A549 (cell line): ENCODE results near the gene POLDIP2. TPM values are rescaled to one million over a fixed set of nuclear protein-coding genes. Genes with fewer than 3 reads are reported as not detected.

ENCODE experiments used
- ATAC-seq, 2 experiments: fragments of 200-7000 bp in 1 of 2; fragments of >200 bp in 1 of 2; cut with Nextera tagmentation in 1 of 2; cut with Tn5 transposase in 1 of 2; 3 replicates each; pipeline versions ENCODE4 v1.8.0 to v1.9.1; 2018 to 2020; ENCODE audit warnings: mild to moderate bottlenecking in 1 of 2, moderate library complexity in 1 of 2
- CTCF ChIA-PET: fragments of 300-600 bp; sonication (Branson Sonifier 250); formaldehyde crosslinking; extraction: SDS; loops from one replicate; lab custom pipeline; 2021; ENCODE audit warnings: antibody characterized with exemption, inconsistent platforms; lab: Yijun Ruan, JAX
- POLR2A ChIA-PET: fragments of 350-600 bp; formaldehyde crosslinking; extraction: SDS; loops from one replicate; lab custom pipeline; 2021; ENCODE audit warnings: antibody characterized with exemption, inconsistent platforms; lab: Yijun Ruan, JAX
- DNase-seq, 2 experiments: peaks; one replicate each; pipeline versions ENCODE4 v3.0.0 to v3.0.0-alpha.2; 2011 to 2016; ENCODE audit warnings: low read depth in 1 of 2, low spot score in 1 of 2
- FAIRE-seq: peaks from 2 replicates; lab custom pipeline; 2011; peaks lifted over from hg19 to GRCh38; lab: Jason Lieb, UNC
- H3K27ac ChIP-seq, 2 experiments: fragments of >200 bp; sonication (Bioruptor Twin); formaldehyde crosslinking; 3 replicates each; pipeline ENCODE4 v1.5.1; 2016 to 2017
- H3K4me1 ChIP-seq: fragments of >200 bp; sonication (Bioruptor Twin); formaldehyde crosslinking; 3 replicates; pipeline ENCODE4 v1.6.1; 2016
- H3K4me2 ChIP-seq: fragments of >200 bp; sonication (Bioruptor Twin); formaldehyde crosslinking; 3 replicates; pipeline ENCODE4 v1.6.1; 2016
- H3K4me3 ChIP-seq: fragments of >200 bp; sonication (Bioruptor Twin); formaldehyde crosslinking; 3 replicates; pipeline ENCODE4 v1.5.1; 2016
- H3K9me3 ChIP-seq: fragments of >200 bp; sonication (Bioruptor Twin); formaldehyde crosslinking; 3 replicates; pipeline ENCODE4 v1.6.1; 2016
- BHLHE40 ChIP-seq: IDR thresholded peaks from 2 replicates; pipeline ENCODE4 v1.6.1; 2012; ENCODE audit warnings: low read depth, low read length, inconsistent platforms
- CBX8 ChIP-seq: fragments of 200-600 bp; sonication (generic); IDR thresholded peaks from 2 replicates; pipeline ENCODE4 v1.6.1; 2016
- E2F6 ChIP-seq: IDR thresholded peaks from 2 replicates; pipeline ENCODE4 v1.6.1; 2012; ENCODE audit warnings: low read depth, borderline replicate concordance
- EHMT2 ChIP-seq: fragments of 200-600 bp; sonication (generic); IDR thresholded peaks from 2 replicates; pipeline ENCODE4 v1.6.1; 2016; ENCODE audit warnings: antibody characterized with exemption, low read depth, mild to moderate bottlenecking, moderate library complexity
- EP300 ChIP-seq, 2 experiments: fragments of >200 bp; sonication (Bioruptor Twin); formaldehyde crosslinking; IDR thresholded peaks; 2 replicates in 1 of 2; 3 replicates in 1 of 2; pipeline ENCODE4 v1.6.1; 2016 to 2017
- ESRRA ChIP-seq: fragments of 150-350 bp; IDR thresholded peaks from 2 replicates; pipeline ENCODE4 v1.6.1; 2014; ENCODE audit warnings: mild to moderate bottlenecking, low read length, borderline replicate concordance
- FOSB ChIP-seq: fragments of 250-450 bp; sonication (Bioruptor Pico); IDR thresholded peaks from 2 replicates; pipeline ENCODE4 v1.5.0; 2020; ENCODE audit warnings: mild to moderate bottlenecking, moderate library complexity
- FOSL2 ChIP-seq, 2 experiments: fragments of 450-650 bp in 1 of 2; fragments of >200 bp in 1 of 2; sonication (Bioruptor Twin) in 1 of 2; formaldehyde crosslinking; IDR thresholded peaks; 2 replicates each; pipeline versions ENCODE4 v1.5.0 to v1.6.1; 2016 to 2020; ENCODE audit warnings: mild to moderate bottlenecking in 1 of 2, moderate library complexity in 1 of 2
- HES2 ChIP-seq: fragments of >200 bp; sonication (Bioruptor Twin); formaldehyde crosslinking; IDR thresholded peaks from 2 replicates; pipeline ENCODE4 v1.6.1; 2016
- HEYL ChIP-seq: fragments of 250-450 bp; sonication (Bioruptor Pico); IDR thresholded peaks from 2 replicates; pipeline ENCODE4 v1.8.0; 2021; ENCODE audit warnings: mild to moderate bottlenecking, moderate library complexity
- HOXA7 ChIP-seq: fragments of 250-450 bp; sonication (Bioruptor Pico); IDR thresholded peaks from 2 replicates; pipeline ENCODE4 v1.5.0; 2020; ENCODE audit warnings: mild to moderate bottlenecking, moderate library complexity
- MYC ChIP-seq: IDR thresholded peaks from 2 replicates; pipeline ENCODE4 v1.6.1; 2012; ENCODE audit warnings: mild to moderate bottlenecking, inconsistent platforms, low read length, improper control_type of control experiment, borderline replicate concordance
- PBX3 ChIP-seq: IDR thresholded peaks from 2 replicates; pipeline ENCODE4 v1.6.1; 2012
- PHF8 ChIP-seq: fragments of 200-600 bp; sonication (generic); IDR thresholded peaks from 2 replicates; pipeline ENCODE4 v1.6.1; 2016; ENCODE audit warnings: low read depth, mild to moderate bottlenecking, antibody characterized with exemption, moderate library complexity, borderline replicate concordance
- POLR2A ChIP-seq: IDR thresholded peaks from 2 replicates; pipeline ENCODE4 v1.6.1; 2012; ENCODE audit warnings: mild to moderate bottlenecking, low read length
- RAD21 ChIP-seq, 2 experiments: fragments of >200 bp in 1 of 2; sonication (Bioruptor Twin) in 1 of 2; formaldehyde crosslinking in 1 of 2; IDR thresholded peaks in 1 of 2; conservative IDR thresholded peaks in 1 of 2; 2 replicates in 1 of 2; 3 replicates in 1 of 2; pipeline ENCODE4 v1.6.1; 2012 to 2018; ENCODE audit warnings: inconsistent platforms in 1 of 2
- RNF2 ChIP-seq: fragments of 200-600 bp; sonication (generic); IDR thresholded peaks from 2 replicates; pipeline ENCODE4 v1.6.1; 2016; ENCODE audit warnings: low read depth, mild to moderate bottlenecking, antibody characterized with exemption, moderate library complexity, borderline replicate concordance
- SMC3 ChIP-seq: fragments of >200 bp; sonication (Bioruptor Twin); formaldehyde crosslinking; IDR thresholded peaks from 3 replicates; pipeline ENCODE4 v1.6.1; 2018; ENCODE audit warnings: inconsistent platforms
- SREBF2 ChIP-seq: fragments of 450-650 bp; IDR thresholded peaks from 2 replicates; pipeline ENCODE4 v1.6.1; 2014; ENCODE audit warnings: mild to moderate bottlenecking, moderate library complexity
- WGBS: methylation state at CpG from one replicate; pipeline ENCODE4 v1.1.6; 2017; ENCODE audit errors: missing lambda C conversion rate; 5-methylcytosine and 5-hydroxymethylcytosine counted together
- polyA plus RNA-seq, 4 experiments: library from polyadenylated mRNA; depleted of rRNA in 3 of 4; stranded (reverse); fragments of >200 nt; fragmentation: RNase III in 1 of 4; extraction: RNeasy Plus Mini Kit Qiagen cat#74134 plus additional on column Dnase treatment in 1 of 4; gene quantifications; 2 replicates in 3 of 4; 3 replicates in 1 of 4; pipeline ENCODE4 v1.2.3, GENCODE V29; 2011 to 2017
- TF ChIP-seq, protein P1 (sequence below): fragments of 150-350 bp; IDR thresholded peaks from 2 replicates; pipeline ENCODE4 v1.6.1; 2014; ENCODE audit warnings: low read depth, mild to moderate bottlenecking, low read length
- TF ChIP-seq, protein P2 (sequence below): fragments of >200 bp; sonication (Bioruptor Twin); formaldehyde crosslinking; IDR thresholded peaks from 3 replicates; pipeline ENCODE4 v1.5.1; 2016

POLDIP2 gene
- polyA plus RNA-seq, 2 of the 4 experiments (the other 2 are of a cell fraction), result 127 to 132 TPM

GRCh38 chr17:28326114-28326513 is 31.2 kb downstream of the POLDIP2 start:
- POLR2A ChIA-PET, result interaction anchor here (0.9 kb wide), 2 partner anchors 31 to 74 kb away, joined by 3 read pairs; partner anchors contain the start of gene POLDIP2
- CTCF ChIA-PET, result interaction anchor here (0.8 to 2.6 kb wide), 12 partner anchors 9 to 97 kb away, joined by 3 to 17 read pairs (median 4); partner anchors contain the start of genes IFT20 and TNFAIP1
- no peak for TF ChIP-seq CBX8
- TF ChIP-seq FOSB (CRISPR knock-in tag), result no peak
- TF ChIP-seq HOXA7 (CRISPR knock-in tag), result no peak
- no peak for TF ChIP-seq RNF2
- TF ChIP-seq, protein P1, sequence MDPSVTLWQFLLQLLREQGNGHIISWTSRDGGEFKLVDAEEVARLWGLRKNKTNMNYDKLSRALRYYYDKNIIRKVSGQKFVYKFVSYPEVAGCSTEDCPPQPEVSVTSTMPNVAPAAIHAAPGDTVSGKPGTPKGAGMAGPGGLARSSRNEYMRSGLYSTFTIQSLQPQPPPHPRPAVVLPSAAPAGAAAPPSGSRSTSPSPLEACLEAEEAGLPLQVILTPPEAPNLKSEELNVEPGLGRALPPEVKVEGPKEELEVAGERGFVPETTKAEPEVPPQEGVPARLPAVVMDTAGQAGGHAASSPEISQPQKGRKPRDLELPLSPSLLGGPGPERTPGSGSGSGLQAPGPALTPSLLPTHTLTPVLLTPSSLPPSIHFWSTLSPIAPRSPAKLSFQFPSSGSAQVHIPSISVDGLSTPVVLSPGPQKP, result no peak
- TF ChIP-seq HES2, result no peak
- TF ChIP-seq SMC3, result no peak
- TF ChIP-seq MYC, result no peak
- Histone ChIP-seq H3K27ac (peak overlapping the region in 1 of 2 experiments; percentile 24; a peak in 1 of 6 replicates), H3K4me3 (no peak overlapping the region), H3K9me3 (no peaks in the 10 kb centered on the region), H3K4me1 (peaks cover 42% of the 10 kb centered on the region), H3K4me2 (no peak overlapping the region)
- ATAC-seq (no peak), DNase-seq (no peak), FAIRE-seq (no peak)
- 85% methylated on average over 7 of the region's 7 CpGs for WGBS

DNA sequence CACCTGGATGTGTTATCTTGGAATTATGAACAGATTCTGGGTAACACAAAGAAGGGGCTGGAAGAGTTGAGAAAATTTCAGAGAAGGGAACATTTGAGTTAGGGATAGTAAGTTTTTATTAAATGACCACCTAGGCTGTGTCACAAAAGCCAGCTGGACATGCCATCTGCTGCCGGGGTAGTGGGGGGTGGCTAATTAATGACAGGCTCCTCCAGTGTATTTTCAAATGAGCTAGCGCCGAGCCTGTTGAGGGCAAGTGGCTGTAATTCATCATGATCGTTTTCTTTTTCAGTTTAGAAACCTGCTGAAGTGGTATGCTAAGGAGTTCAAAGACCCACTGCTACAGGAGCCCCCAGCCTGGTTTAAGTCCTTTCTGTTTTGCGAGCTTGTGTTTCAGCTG is 32.1 kb downstream of the POLDIP2 start:
- H3K4me1 ChIP-seq, result peaks cover 51% of the 10 kb centered on the region
- H3K4me2 ChIP-seq, result peak overlapping the region; percentile 64
- no peak overlapping the region for H3K4me3 ChIP-seq
- no peak for TF ChIP-seq PHF8
- TF ChIP-seq PBX3, result no peak
- TF ChIP-seq, protein P2, sequence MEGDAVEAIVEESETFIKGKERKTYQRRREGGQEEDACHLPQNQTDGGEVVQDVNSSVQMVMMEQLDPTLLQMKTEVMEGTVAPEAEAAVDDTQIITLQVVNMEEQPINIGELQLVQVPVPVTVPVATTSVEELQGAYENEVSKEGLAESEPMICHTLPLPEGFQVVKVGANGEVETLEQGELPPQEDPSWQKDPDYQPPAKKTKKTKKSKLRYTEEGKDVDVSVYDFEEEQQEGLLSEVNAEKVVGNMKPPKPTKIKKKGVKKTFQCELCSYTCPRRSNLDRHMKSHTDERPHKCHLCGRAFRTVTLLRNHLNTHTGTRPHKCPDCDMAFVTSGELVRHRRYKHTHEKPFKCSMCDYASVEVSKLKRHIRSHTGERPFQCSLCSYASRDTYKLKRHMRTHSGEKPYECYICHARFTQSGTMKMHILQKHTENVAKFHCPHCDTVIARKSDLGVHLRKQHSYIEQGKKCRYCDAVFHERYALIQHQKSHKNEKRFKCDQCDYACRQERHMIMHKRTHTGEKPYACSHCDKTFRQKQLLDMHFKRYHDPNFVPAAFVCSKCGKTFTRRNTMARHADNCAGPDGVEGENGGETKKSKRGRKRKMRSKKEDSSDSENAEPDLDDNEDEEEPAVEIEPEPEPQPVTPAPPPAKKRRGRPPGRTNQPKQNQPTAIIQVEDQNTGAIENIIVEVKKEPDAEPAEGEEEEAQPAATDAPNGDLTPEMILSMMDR, result no peak
- TF ChIP-seq HES2, result no peak
- no peak for TF ChIP-seq FOSL2 (IDR thresholded peaks at IDR 0.05)
- no peak for TF ChIP-seq FOSL2 (CRISPR knock-in tag; IDR thresholded peaks at IDR 0.05)
- no peak for TF ChIP-seq RAD21 (conservative IDR thresholded peaks at IDR 0.05 in 1 of 2, IDR thresholded peaks at IDR 0.05 in 1 of 2)
- TF ChIP-seq BHLHE40, result no peak
- no peak for TF ChIP-seq POLR2A
- TF ChIP-seq, protein P1, result no peak
- no peak for TF ChIP-seq EHMT2
- TF ChIP-seq SREBF2, result no peak
- TF ChIP-seq EP300 (IDR thresholded peaks at IDR 0.05), result no peak
- TF ChIP-seq ESRRA, result no peak
- no peak for TF ChIP-seq RNF2
- TF ChIP-seq HEYL (CRISPR knock-in tag), result no peak
- no peak for TF ChIP-seq E2F6
- H3K27ac ChIP-seq, result peak overlapping the region; percentile 62 to 85; a peak in 5 of 6 replicates
- 90% methylated on average over 5 of the region's 5 CpGs for WGBS
- ATAC-seq (no peak), FAIRE-seq (no peak), DNase-seq (no peak)
- CTCF ChIA-PET, result interaction anchor here (1.0 to 2.6 kb wide), 9 partner anchors 10 to 96 kb away, joined by 3 to 17 read pairs (median 4); partner anchors contain the start of genes IFT20 and TNFAIP1
- no peaks in the 10 kb centered on the region for H3K9me3 ChIP-seq
- POLR2A ChIA-PET, result interaction anchor here (0.9 to 1.4 kb wide), 3 partner anchors 10 to 74 kb away, joined by 3 to 5 read pairs (median 3); partner anchors contain the start of genes IFT20, POLDIP2 and TNFAIP1
